H1 (cell line): ENCODE results near the gene KYNU. TPM values are rescaled to one million over a fixed set of nuclear protein-coding genes. Genes with fewer than 3 reads are reported as not detected.

Experiments used
- CHD2 ChIP-seq: IDR thresholded peaks from 2 replicates; pipeline ENCODE4 v1.6.1; 2012; ENCODE audit warnings: low read length, improper control_type of control experiment
- HDAC6 ChIP-seq: IDR thresholded peaks from one replicate; pipeline ENCODE4 v1.7.1; 2012; ENCODE audit warnings: low read depth, mild to moderate bottlenecking, inconsistent platforms, low read length, moderate library complexity
- RAD21 ChIP-seq, 2 experiments: IDR thresholded peaks in 1 of 2; conservative IDR thresholded peaks in 1 of 2; 2 replicates each; pipeline ENCODE4 v1.6.1; 2011; ENCODE audit warnings: low read depth in 2 of 2, low read length in 2 of 2, improper control_type of control experiment in 1 of 2, inconsistent platforms in 1 of 2, mild to moderate bottlenecking in 1 of 2, moderate library complexity in 1 of 2
- YY1 ChIP-seq: IDR thresholded peaks from 2 replicates; pipeline ENCODE4 v1.6.1; 2011; ENCODE audit warnings: low read depth, mild to moderate bottlenecking, low read length
- polyA plus RNA-seq, 7 experiments: library from polyadenylated mRNA; depleted of rRNA in 3 of 7; stranded (reverse) in 5 of 7; unstranded in 2 of 7; fragments of >200 nt in 5 of 7; fragments of 200-250 nt in 2 of 7; gene quantifications; 1 replicate in 5 of 7; 2 replicates in 1 of 7; 4 replicates in 1 of 7; pipeline versions ENCODE4 v1.2.1 to v1.2.3, GENCODE V29; 2011 to 2013; ENCODE audit warnings: missing spikeins in 2 of 7, mixed read lengths in 2 of 7
- total RNA-seq: library from RNA; stranded (reverse); fragmentation: NEBNext Ultra II Directional; extraction: Animal tissue kit (Norgen Biotek cat#: 25700); gene quantifications from 2 replicates; pipeline ENCODE4 v1.2.1, GENCODE V29; 2021

The KYNU gene
- total and polyA plus RNA-seq, 2 of the 8 experiments (the other 6 are each of a cell fraction or from before 2014, with no cell fraction given) = 0.09 to 0.13 TPM

DNA sequence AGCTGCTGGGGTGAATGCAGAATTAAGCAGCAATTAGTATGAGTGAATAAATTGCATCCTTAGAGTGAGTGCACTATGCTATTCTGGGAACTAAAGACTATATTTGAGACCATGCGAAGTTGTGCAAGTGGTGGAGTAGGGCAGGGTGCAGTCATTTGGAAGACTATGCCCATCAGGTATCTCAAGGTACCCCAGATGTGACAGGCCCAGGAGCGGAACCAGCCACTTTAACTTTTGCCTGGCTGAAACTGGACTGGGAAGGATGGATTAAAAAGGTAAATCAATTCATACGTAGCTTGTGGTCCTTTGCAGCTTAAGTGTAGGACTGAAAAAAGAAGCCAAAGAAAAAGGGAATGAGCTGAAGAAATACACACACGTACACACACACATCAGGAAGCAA, 1.7 kb downstream of the KYNU start (continued):
- no peak for TF ChIP-seq CHD2
- TF ChIP-seq YY1 = no peak
- TF ChIP-seq RAD21 (IDR thresholded peaks at IDR 0.05 in 1 of 2, conservative IDR thresholded peaks at IDR 0.05 in 1 of 2; ENCODE audit: low read depth in 2 of 2, low read length in 2 of 2) = no peak
- TF ChIP-seq HDAC6 = no peak
